H1 (cell line): ENCODE results near the gene B3GALT6. TPM values are rescaled to one million over a fixed set of nuclear protein-coding genes. Genes with fewer than 3 reads are reported as not detected.

Source experiments
- CTCF ChIA-PET: fragments of 300-600 bp; sonication (Branson Sonifier 250); formaldehyde crosslinking; loops from one replicate; lab custom pipeline; 2021; ENCODE audit not compliant: partially characterized antibody; lab: Charles Lee
- POLR2A ChIA-PET: fragments of 300-600 bp; sonication (Branson Sonifier 250); formaldehyde crosslinking; loops from one replicate; lab custom pipeline; 2021; ENCODE audit warnings: inconsistent platforms; ENCODE audit not compliant: partially characterized antibody; lab: Charles Lee
- DNase-seq, 2 experiments: peaks; one replicate each; pipeline versions ENCODE4 v3.0.0 to v3.0.0-alpha.2; 2010 to 2022; ENCODE audit warnings: low spot score in 2 of 2, low read depth in 1 of 2, mixed read lengths in 1 of 2
- FAIRE-seq: peaks from 2 replicates; lab custom pipeline; 2011; peaks lifted over from hg19 to GRCh38; lab: Jason Lieb, UNC
- H2AFZ ChIP-seq: 2 replicates; pipeline ENCODE4 v1.8.1; 2012; ENCODE audit warnings: low read length, inconsistent platforms
- H2AK5ac ChIP-seq: 2 replicates; pipeline ENCODE4 v1.6.1; 2013; ENCODE audit warnings: low read depth, low read length
- H2BK120ac ChIP-seq: replicated peaks from 2 replicates; pipeline ENCODE3; 2013; ENCODE audit warnings: low read depth, low read length, inconsistent platforms
- H2BK12ac ChIP-seq: 2 replicates; pipeline ENCODE4 v1.6.1; 2013; ENCODE audit warnings: low read depth, low read length
- H2BK15ac ChIP-seq: 2 replicates; pipeline ENCODE4 v1.6.1; 2013; ENCODE audit warnings: low read length
- H2BK20ac ChIP-seq: 2 replicates; pipeline ENCODE4 v1.6.1; 2013; ENCODE audit warnings: low read length
- H2BK5ac ChIP-seq: 2 replicates; pipeline ENCODE4 v1.6.1; 2013; ENCODE audit warnings: low read depth, low read length
- H3K14ac ChIP-seq: 2 replicates; pipeline ENCODE4 v1.6.1; 2013; ENCODE audit warnings: inconsistent platforms; ENCODE audit not compliant: insufficient read length
- H3K18ac ChIP-seq: 2 replicates; pipeline ENCODE4 v1.6.1; 2013; ENCODE audit warnings: low read length; ENCODE audit errors: extremely low read depth
- H3K23ac ChIP-seq: 2 replicates; pipeline ENCODE4 v1.6.1; 2013; ENCODE audit warnings: inconsistent platforms; ENCODE audit not compliant: insufficient read length
- H3K23me2 ChIP-seq: 2 replicates; pipeline ENCODE4 v1.6.1; 2013; ENCODE audit warnings: low read depth, low read length
- H3K27ac ChIP-seq: 2 replicates; pipeline ENCODE4 v1.6.1; 2011; ENCODE audit warnings: low read depth, low read length, inconsistent platforms
- H3K27me3 ChIP-seq, 4 experiments: replicated peaks in 1 of 4; 1 replicate in 1 of 4; 2 replicates in 3 of 4; pipeline versions ENCODE4 v1.6.1 to v1.8.1; 2011 to 2013; ENCODE audit warnings: low read length in 3 of 4, mild to moderate bottlenecking in 3 of 4, inconsistent platforms in 2 of 4, mixed read lengths in 2 of 4, moderate library complexity in 1 of 4; ENCODE audit not compliant: control insufficient read depth in 3 of 4, insufficient read depth in 3 of 4; ENCODE audit errors: extremely low read depth in 1 of 4
- H3K36me3 ChIP-seq, 4 experiments: 2 replicates each; pipeline versions ENCODE4 v1.6.1 to v1.8.1; 2011 to 2013; ENCODE audit warnings: mild to moderate bottlenecking in 4 of 4, low read length in 3 of 4, moderate library complexity in 2 of 4, control low read depth in 1 of 4, inconsistent platforms in 1 of 4; ENCODE audit not compliant: insufficient read depth in 4 of 4, control insufficient read depth in 2 of 4
- H3K4ac ChIP-seq: replicated peaks from 2 replicates; pipeline ENCODE3; 2013; ENCODE audit warnings: low read length, low read depth, mixed read lengths, inconsistent platforms; ENCODE audit not compliant: insufficient read length
- H3K4me1 ChIP-seq, 4 experiments: replicated peaks in 1 of 4; 1 replicate in 1 of 4; 2 replicates in 3 of 4; pipeline versions ENCODE4 v1.6.1 to v1.8.1; 2011 to 2013; ENCODE audit warnings: low read length in 3 of 4, inconsistent platforms in 2 of 4, mixed read lengths in 1 of 4; ENCODE audit not compliant: insufficient read depth in 4 of 4, control insufficient read depth in 3 of 4
- H3K4me2 ChIP-seq, 2 experiments: 2 replicates each; pipeline versions ENCODE4 v1.6.1 to v1.8.1; 2011 to 2013; ENCODE audit warnings: low read depth in 2 of 2, low read length in 2 of 2, control low read depth in 1 of 2, inconsistent platforms in 1 of 2, mild to moderate bottlenecking in 1 of 2; ENCODE audit not compliant: insufficient read depth in 1 of 2
- H3K4me3 ChIP-seq, 4 experiments: fragments of 200-600, 300-600 bp in 1 of 4; sonication (generic), shearing (Covaris generic), sonication (Bioruptor Twin) in 1 of 4; 2 replicates each; pipeline versions ENCODE4 v1.5.1 to v1.8.1; 2011 to 2016; ENCODE audit warnings: low read length in 4 of 4, low read depth in 3 of 4, control low read depth in 2 of 4, inconsistent platforms in 2 of 4, mild to moderate bottlenecking in 2 of 4, mixed read lengths in 1 of 4, moderate library complexity in 1 of 4; ENCODE audit not compliant: insufficient read depth in 2 of 4; ENCODE audit errors: extremely low read depth in 1 of 4
- H3K56ac ChIP-seq: replicated peaks from 2 replicates; pipeline ENCODE3; 2013; ENCODE audit warnings: low read depth, mild to moderate bottlenecking, mixed read lengths, low read length, inconsistent platforms; ENCODE audit not compliant: insufficient read length
- H3K79me1 ChIP-seq: 2 replicates; pipeline ENCODE4 v1.6.1; 2013; ENCODE audit warnings: low read depth, low read length, control low read depth
- H3K79me2 ChIP-seq, 2 experiments: 2 replicates each; pipeline versions ENCODE4 v1.6.1 to v1.8.1; 2012 to 2013; ENCODE audit warnings: low read length in 2 of 2, mild to moderate bottlenecking in 2 of 2, inconsistent platforms in 1 of 2; ENCODE audit not compliant: insufficient read depth in 2 of 2, control insufficient read depth in 1 of 2
- H3K9ac ChIP-seq, 4 experiments: replicated peaks in 1 of 4; 1 replicate in 1 of 4; 2 replicates in 3 of 4; pipeline versions ENCODE4 v1.6.1 to v1.8.1; 2011 to 2013; ENCODE audit warnings: low read depth in 3 of 4, low read length in 3 of 4, control low read depth in 2 of 4, mild to moderate bottlenecking in 2 of 4, moderate library complexity in 2 of 4, inconsistent platforms in 1 of 4; ENCODE audit errors: extremely low read depth in 1 of 4
- H3K9me3 ChIP-seq, 2 experiments: 2 replicates each; pipeline versions ENCODE4 v1.6.1 to v1.8.1; 2012 to 2013; ENCODE audit warnings: mild to moderate bottlenecking in 2 of 2, moderate library complexity in 2 of 2, control low read depth in 1 of 2, inconsistent platforms in 1 of 2, low read depth in 1 of 2, low read length in 1 of 2, mixed read lengths in 1 of 2; ENCODE audit not compliant: insufficient read depth in 2 of 2
- H4K20me1 ChIP-seq, 2 experiments: replicated peaks in 1 of 2; 2 replicates each; pipeline versions ENCODE3 to v1.8.1; 2011 to 2013; ENCODE audit warnings: inconsistent platforms in 2 of 2, low read length in 2 of 2, mild to moderate bottlenecking in 1 of 2; ENCODE audit not compliant: insufficient read depth in 2 of 2, control insufficient read depth in 1 of 2
- H4K5ac ChIP-seq: 2 replicates; pipeline ENCODE4 v1.6.1; 2013; ENCODE audit warnings: low read length, low read depth, mixed read lengths, inconsistent platforms; ENCODE audit not compliant: insufficient read length
- H4K8ac ChIP-seq: 2 replicates; pipeline ENCODE4 v1.8.0; 2013; ENCODE audit warnings: mild to moderate bottlenecking, moderate library complexity, low read length, inconsistent platforms; ENCODE audit not compliant: insufficient read depth; ENCODE audit errors: extremely low read depth
- H4K91ac ChIP-seq: replicated peaks from 2 replicates; pipeline ENCODE3; 2013; ENCODE audit warnings: low read length, mixed read lengths, inconsistent platforms; ENCODE audit not compliant: insufficient read length
- ATF2 ChIP-seq: IDR thresholded peaks from 2 replicates; pipeline ENCODE4 v1.6.1; 2012; ENCODE audit warnings: low read length, inconsistent platforms
- BCL11A ChIP-seq, 2 experiments: IDR thresholded peaks; one replicate each; pipeline ENCODE4 v1.6.1; 2011; ENCODE audit warnings: low read depth in 2 of 2, low read length in 2 of 2, mild to moderate bottlenecking in 2 of 2
- EP300 ChIP-seq, 2 experiments: IDR thresholded peaks; 1 replicate in 1 of 2; 2 replicates in 1 of 2; pipeline ENCODE4 v1.6.1; 2011 to 2012; ENCODE audit warnings: low read depth in 2 of 2, low read length in 2 of 2, mild to moderate bottlenecking in 2 of 2, borderline replicate concordance in 1 of 2, inconsistent platforms in 1 of 2, moderate library complexity in 1 of 2
- NRF1 ChIP-seq: IDR thresholded peaks from 2 replicates; pipeline ENCODE4 v1.6.1; 2011; ENCODE audit warnings: mild to moderate bottlenecking, low read depth, low read length, improper control_type of control experiment
- RBBP5 ChIP-seq: IDR thresholded peaks from 2 replicates; pipeline ENCODE4 v1.7.1; 2012; ENCODE audit warnings: low read depth, mild to moderate bottlenecking, inconsistent platforms, low read length, moderate library complexity, borderline replicate concordance
- RXRA ChIP-seq: IDR thresholded peaks from 2 replicates; pipeline ENCODE4 v1.6.1; 2011; ENCODE audit warnings: low read depth, mild to moderate bottlenecking, low read length, moderate library complexity; ENCODE audit not compliant: insufficient read depth
- SAP30 ChIP-seq: fragments of 300-600 bp; sonication (generic); IDR thresholded peaks from 2 replicates; pipeline ENCODE4 v1.7.1; 2012; ENCODE audit warnings: low read length, moderate library complexity, mild to moderate bottlenecking, inconsistent platforms; ENCODE audit not compliant: insufficient read depth, insufficient replicate concordance
- SP4 ChIP-seq: IDR thresholded peaks from 2 replicates; pipeline ENCODE4 v1.6.1; 2012; ENCODE audit warnings: low read length, inconsistent platforms
- SUZ12 ChIP-seq: fragments of 200-600 bp; sonication (generic); IDR thresholded peaks from 2 replicates; pipeline ENCODE4 v1.6.1; 2012; ENCODE audit warnings: mild to moderate bottlenecking, inconsistent platforms, low read length, moderate library complexity, mixed read lengths
- WGBS, 2 experiments: shearing (Covaris generic) in 1 of 2; methylation state at CpG; one replicate each; pipeline versions ENCODE4 v1.1.6 to v1.1.7; 2013 to 2015; ENCODE audit warnings: low lambda C conversion rate in 2 of 2, mixed read lengths in 2 of 2, inconsistent platforms in 1 of 2, low coverage in 1 of 2, missing lambda C conversion rate in 1 of 2; ENCODE audit not compliant: insufficient replicate concordance in 2 of 2, insufficient coverage in 1 of 2, insufficient read length in 1 of 2; ENCODE audit errors: extremely low coverage in 1 of 2, missing lambda C conversion rate in 1 of 2; 5-methylcytosine and 5-hydroxymethylcytosine counted together
- polyA plus RNA-seq, 7 experiments: library from polyadenylated mRNA; depleted of rRNA in 3 of 7; stranded (reverse) in 5 of 7; unstranded in 2 of 7; fragments of >200 nt in 5 of 7; fragments of 200-250 nt in 2 of 7; gene quantifications; 1 replicate in 5 of 7; 2 replicates in 1 of 7; 4 replicates in 1 of 7; pipeline versions ENCODE4 v1.2.1 to v1.2.3, GENCODE V29; 2011 to 2013; ENCODE audit warnings: missing spikeins in 2 of 7, mixed read lengths in 2 of 7
- total RNA-seq: library from RNA; stranded (reverse); fragmentation: NEBNext Ultra II Directional; extraction: Animal tissue kit (Norgen Biotek cat#: 25700); gene quantifications from 2 replicates; pipeline ENCODE4 v1.2.1, GENCODE V29; 2021

Gene B3GALT6
- total and polyA plus RNA-seq, 2 of the 8 experiments (the other 6 are each of a cell fraction or from before 2014, with no cell fraction given), result 18.4 to 20.4 TPM

- H4K8ac ChIP-seq, result peak overlapping the region; percentile 68; the same call in 1 of the 2 replicates
- ChIA-PET POLR2A (no interaction called here), CTCF (interaction anchor here (1.2 kb wide), 1 partner anchor 45 kb away, joined by 3 read pairs; no protein-coding TSS in a partner anchor)
- H2BK12ac ChIP-seq, result peak overlapping the region; percentile 60; the same call in 1 of the 2 replicates
- peak overlapping the region; percentile 29; the same call in 1 of the 2 replicates for H2BK15ac ChIP-seq
- no peaks in the 10 kb centered on the region for H4K20me1 ChIP-seq
- no peak overlapping the region for H2AK5ac ChIP-seq
- peak in 1 of 2 experiments; percentile 48 for DNase-seq
- no peak overlapping the region for H3K4me2 ChIP-seq
- H3K79me1 ChIP-seq, result no peaks in the 10 kb centered on the region
- H3K56ac ChIP-seq, result no peak overlapping the region
- no peak overlapping the region for H2BK120ac ChIP-seq
- no peak overlapping the region for H2BK20ac ChIP-seq
- no peak overlapping the region for H2BK5ac ChIP-seq
- peaks cover 8% of the 10 kb centered on the region; the same call in 1 of the 2 replicates for H3K23me2 ChIP-seq
- no peak overlapping the region for H2AFZ ChIP-seq
- no peak overlapping the region for H3K4me3 ChIP-seq
- peak overlapping the region; percentile 54 for H4K91ac ChIP-seq
- no peaks in the 10 kb centered on the region for H3K36me3 ChIP-seq
- H3K14ac ChIP-seq, result no peak overlapping the region
- H3K9ac ChIP-seq, result no peak overlapping the region
- peaks cover 0 to 16% (median 6%) of the 10 kb centered on the region in 4 experiments; a peak in 6 of 7 replicates for H3K4me1 ChIP-seq
- no peaks in the 10 kb centered on the region for H3K79me2 ChIP-seq
- no peak overlapping the region for H3K23ac ChIP-seq
- H3K27ac ChIP-seq, result no peak overlapping the region
- H3K18ac ChIP-seq, result no peak overlapping the region
- H3K27me3 ChIP-seq, result peaks cover 2 to 19% (median 17%) of the 10 kb centered on the region in 4 experiments
- TF ChIP-seq SAP30 (no peak), SUZ12 (no peak), RBBP5 (no peak), ATF2 (no peak), NRF1 (no peak), BCL11A (IDR thresholded peaks at IDR 0.05; ENCODE audit: low read depth in 2 of 2, low read length in 2 of 2) (no peak), EP300 (IDR thresholded peaks at IDR 0.05; ENCODE audit: borderline replicate concordance in 1 of 2, low read depth in 2 of 2, low read length in 2 of 2) (no peak), RXRA (no peak), SP4 (no peak)
- 80% methylated on average over 20 of the region's 27 CpGs; no CpG with 5 or more reads in 1 of the 2 experiments for WGBS, 2 experiments
- FAIRE-seq, result no peak
- no peak overlapping the region for H4K5ac ChIP-seq
- H3K9me3 ChIP-seq, result no peaks in the 10 kb centered on the region
- H3K4ac ChIP-seq, result no peak overlapping the region
Observed at GRCh38 chr1:1202831-1203560, 29.0 kb upstream of the B3GALT6 start.
